AG10803 (cell line): Measurements from ENCODE around the gene RAMP3.
A peak's percentile ranks its signal among the peaks of the same experiment; 100 is the strongest.

Source experiments
- DNase-seq: peaks from one replicate; pipeline ENCODE4 v3.0.0; 2010; ENCODE audit warnings: low read depth
- H3K4me3 ChIP-seq: 2 replicates; pipeline ENCODE4 v1.5.1; 2011; ENCODE audit warnings: mild to moderate bottlenecking, low read length, control low read depth
- TF ChIP-seq, protein P1 (sequence below): conservative IDR thresholded peaks from 2 replicates; pipeline ENCODE4 v1.5.1; 2011; ENCODE audit warnings: mild to moderate bottlenecking, low read length, control low read depth, inconsistent platforms

RAMP3 gene

GRCh38 chr7:45132708-45133320, 24.8 kb upstream of the RAMP3 start:
- TF ChIP-seq, protein P1, sequence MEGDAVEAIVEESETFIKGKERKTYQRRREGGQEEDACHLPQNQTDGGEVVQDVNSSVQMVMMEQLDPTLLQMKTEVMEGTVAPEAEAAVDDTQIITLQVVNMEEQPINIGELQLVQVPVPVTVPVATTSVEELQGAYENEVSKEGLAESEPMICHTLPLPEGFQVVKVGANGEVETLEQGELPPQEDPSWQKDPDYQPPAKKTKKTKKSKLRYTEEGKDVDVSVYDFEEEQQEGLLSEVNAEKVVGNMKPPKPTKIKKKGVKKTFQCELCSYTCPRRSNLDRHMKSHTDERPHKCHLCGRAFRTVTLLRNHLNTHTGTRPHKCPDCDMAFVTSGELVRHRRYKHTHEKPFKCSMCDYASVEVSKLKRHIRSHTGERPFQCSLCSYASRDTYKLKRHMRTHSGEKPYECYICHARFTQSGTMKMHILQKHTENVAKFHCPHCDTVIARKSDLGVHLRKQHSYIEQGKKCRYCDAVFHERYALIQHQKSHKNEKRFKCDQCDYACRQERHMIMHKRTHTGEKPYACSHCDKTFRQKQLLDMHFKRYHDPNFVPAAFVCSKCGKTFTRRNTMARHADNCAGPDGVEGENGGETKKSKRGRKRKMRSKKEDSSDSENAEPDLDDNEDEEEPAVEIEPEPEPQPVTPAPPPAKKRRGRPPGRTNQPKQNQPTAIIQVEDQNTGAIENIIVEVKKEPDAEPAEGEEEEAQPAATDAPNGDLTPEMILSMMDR = no peak
- no peak for DNase-seq
- no peak overlapping the region for H3K4me3 ChIP-seq

DNA sequence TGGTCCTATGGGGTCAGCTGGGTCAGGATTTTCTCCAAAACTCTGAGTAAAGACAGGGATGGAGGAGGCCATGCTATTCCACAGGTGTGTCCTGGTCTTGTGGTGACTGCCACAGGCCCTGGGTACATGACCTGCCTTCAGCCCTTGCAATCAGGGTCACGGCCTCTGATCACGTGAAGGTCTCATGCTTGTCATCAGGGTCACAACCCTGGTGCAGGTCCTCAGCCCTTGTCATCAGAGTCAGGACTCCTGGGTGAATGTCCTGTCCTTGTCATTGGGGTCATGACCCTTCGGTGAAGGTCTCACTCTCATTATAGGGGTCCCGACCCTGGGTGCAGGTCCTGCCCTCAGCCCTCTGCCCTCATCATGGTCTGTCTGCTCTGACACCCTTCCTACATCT, 24.2 kb upstream of the RAMP3 start:
- no peak for DNase-seq
- no peak overlapping the region for H3K4me3 ChIP-seq
- TF ChIP-seq, protein P1 = no peak

- no peak overlapping the region for H3K4me3 ChIP-seq
- DNase-seq = no peak
- TF ChIP-seq, protein P1 = no peak
These were observed 23.7 kb upstream of the RAMP3 start for GRCh38 chr7:45133877-45134276.

GRCh38 chr7:45136106-45137060, 21.2 kb upstream of the RAMP3 start:
- TF ChIP-seq, protein P1 = peak; percentile 97
- no peak overlapping the region for H3K4me3 ChIP-seq
- peak; percentile 70 for DNase-seq

DNA sequence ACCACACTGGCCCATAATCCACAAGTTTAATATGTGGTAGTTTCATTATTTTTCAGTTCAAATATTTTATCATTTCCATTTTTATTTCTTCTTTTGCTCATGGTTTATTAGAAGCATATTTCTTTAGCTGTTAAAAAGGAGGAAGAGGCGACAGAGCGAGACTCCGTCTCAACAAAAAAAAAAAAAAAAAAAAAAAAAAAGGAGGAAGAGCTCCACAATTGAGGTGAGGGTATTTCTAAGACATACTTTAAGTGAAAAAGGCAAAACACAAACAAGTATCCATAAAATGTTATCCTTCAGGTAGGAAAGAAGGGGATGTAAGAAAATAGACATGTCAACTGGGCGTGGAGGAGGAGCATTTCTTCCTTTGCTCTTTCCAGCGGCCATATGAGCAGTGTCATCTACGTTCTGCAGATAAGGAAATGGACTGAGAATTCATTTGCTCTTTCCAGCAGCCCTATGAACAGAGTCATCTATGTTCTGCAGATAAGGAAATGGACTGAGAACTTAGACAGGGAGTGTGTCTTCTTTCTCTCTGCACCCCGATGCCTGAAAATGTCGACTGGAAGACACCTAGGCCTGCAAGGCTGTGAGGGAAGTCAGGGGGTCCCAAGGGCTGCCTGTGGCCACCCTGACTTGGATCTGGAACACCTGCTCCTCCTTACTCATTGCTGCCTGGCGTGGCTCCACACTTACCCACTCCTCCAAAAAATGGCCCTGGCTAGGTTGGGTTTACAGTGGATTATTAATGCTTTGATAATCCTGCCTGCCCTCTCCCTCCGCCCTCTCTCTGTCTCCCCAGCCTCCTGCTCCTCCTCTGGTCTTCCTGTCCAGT, 18.9 kb upstream of the RAMP3 start:
- no peak for DNase-seq
- TF ChIP-seq, protein P1 = no peak
- no peak overlapping the region for H3K4me3 ChIP-seq

GRCh38 chr7:45140827-45141226, 16.8 kb upstream of the RAMP3 start:
- no peak overlapping the region for H3K4me3 ChIP-seq
- DNase-seq = no peak
- TF ChIP-seq, protein P1 = no peak
